ENCODE results near the gene SLC13A2. TPM values are rescaled to one million over a fixed set of nuclear protein-coding genes. Genes with fewer than 3 reads are reported as not detected.

SLC13A2 gene
- total and polyA plus RNA-seq, 9 of the 15 experiments (the other 6 are each of a cell fraction or from before 2014, with no cell fraction given) = 0.13 TPM; not detected in 8

DNA sequence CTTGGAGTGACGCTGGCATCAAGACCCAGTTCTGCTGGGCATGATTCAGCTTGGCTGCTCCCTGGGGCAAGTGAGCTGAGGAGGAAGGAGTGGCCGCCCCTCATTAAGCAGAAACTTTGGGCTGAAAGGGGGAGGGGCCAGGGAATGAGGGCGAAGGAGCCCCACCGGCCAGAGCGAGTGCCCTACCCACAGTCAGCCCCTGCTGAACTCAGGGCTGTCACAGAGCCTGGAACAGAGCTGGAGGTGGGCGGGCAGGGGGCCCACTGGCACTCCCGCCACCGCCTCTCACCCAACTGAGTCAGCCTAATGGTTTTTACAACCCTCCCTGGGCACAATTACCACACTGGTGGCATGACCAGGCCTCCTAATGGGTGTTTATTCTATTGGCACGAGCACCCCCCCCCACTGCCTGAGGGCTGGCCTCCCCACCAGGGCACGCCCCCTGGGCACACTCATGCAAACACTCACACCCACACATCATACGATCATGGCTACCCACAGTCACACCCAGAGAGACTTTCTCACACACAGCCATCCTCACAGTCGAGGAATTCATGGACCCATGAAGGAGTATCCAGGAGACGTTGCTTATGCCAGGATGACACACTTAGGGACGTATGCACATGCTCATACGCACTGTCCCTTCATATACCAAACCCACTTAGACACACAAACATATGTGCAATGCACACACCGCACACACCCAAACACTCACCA is 59.8 kb downstream of the SLC13A2 start:
- no peak for FAIRE-seq
- in situ Hi-C loops (cut with MboI) = no loop called here
- CTCF ChIA-PET (ENCODE audit: low intra/inter-chr PET ratio) = no interaction called here
- DNase-seq (ENCODE audit: extremely low read depth in 1 of 4, low spot score in 3 of 4) = no peak
- Histone ChIP-seq H3K27me3 (ENCODE audit: control insufficient read depth in 2 of 2, insufficient read depth in 2 of 2, low read length in 2 of 2) (peaks cover 5 to 44% of the 10 kb centered on the region in 2 experiments; a peak in 4 of 5 replicates), H3K4me2 (ENCODE audit: insufficient read depth, low read length) (no peak overlapping the region), H3K9me1 (ENCODE audit: control insufficient read depth, insufficient read depth, low read length) (no peaks in the 10 kb centered on the region), H3K79me2 (ENCODE audit: control insufficient read depth, insufficient read depth, low read length) (no peaks in the 10 kb centered on the region), H2AFZ (ENCODE audit: low read depth, low read length) (no peak overlapping the region), H3K36me3 (ENCODE audit: control insufficient read depth, insufficient read depth, low read length) (no peaks in the 10 kb centered on the region), H3K27ac (ENCODE audit: extremely low read depth, low read depth, low read length) (no peak overlapping the region), H4K20me1 (replicated peaks; ENCODE audit: control insufficient read depth, insufficient read depth, low read length) (0 out of 2 replicates have a peak, but pooled peaks cover 13% of the 10 kb centered on the region), H3K9ac (ENCODE audit: insufficient read depth in 1 of 2, low read depth in 2 of 2, low read length in 2 of 2) (no peak overlapping the region), H3K9me3 (replicated peaks; ENCODE audit: control insufficient read depth, insufficient read depth, low read depth, low read length) (no peaks in the 10 kb centered on the region), H3K4me1 (replicated peaks in 1 of 2; ENCODE audit: control insufficient read depth in 2 of 2, insufficient read depth in 2 of 2, low read length in 2 of 2) (peaks cover under 1 to 16% of the 10 kb centered on the region in 2 experiments; a peak in 3 of 5 replicates), H3K4me3 (no peak overlapping the region)
- no peak for TF ChIP-seq NFRKB (IDR thresholded peaks at IDR 0.05; ENCODE audit: low read depth)
- TF ChIP-seq, protein P1, sequence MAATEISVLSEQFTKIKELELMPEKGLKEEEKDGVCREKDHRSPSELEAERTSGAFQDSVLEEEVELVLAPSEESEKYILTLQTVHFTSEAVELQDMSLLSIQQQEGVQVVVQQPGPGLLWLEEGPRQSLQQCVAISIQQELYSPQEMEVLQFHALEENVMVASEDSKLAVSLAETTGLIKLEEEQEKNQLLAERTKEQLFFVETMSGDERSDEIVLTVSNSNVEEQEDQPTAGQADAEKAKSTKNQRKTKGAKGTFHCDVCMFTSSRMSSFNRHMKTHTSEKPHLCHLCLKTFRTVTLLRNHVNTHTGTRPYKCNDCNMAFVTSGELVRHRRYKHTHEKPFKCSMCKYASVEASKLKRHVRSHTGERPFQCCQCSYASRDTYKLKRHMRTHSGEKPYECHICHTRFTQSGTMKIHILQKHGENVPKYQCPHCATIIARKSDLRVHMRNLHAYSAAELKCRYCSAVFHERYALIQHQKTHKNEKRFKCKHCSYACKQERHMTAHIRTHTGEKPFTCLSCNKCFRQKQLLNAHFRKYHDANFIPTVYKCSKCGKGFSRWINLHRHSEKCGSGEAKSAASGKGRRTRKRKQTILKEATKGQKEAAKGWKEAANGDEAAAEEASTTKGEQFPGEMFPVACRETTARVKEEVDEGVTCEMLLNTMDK (IDR thresholded peaks at IDR 0.05; ENCODE audit: borderline replicate concordance, insufficient read depth, low read depth, low read length, poor library complexity, severe bottlenecking) = no peak
- no peak for TF ChIP-seq FOXA1 (IDR thresholded peaks at IDR 0.05; ENCODE audit: borderline replicate concordance)
- TF ChIP-seq ZNF316 (IDR thresholded peaks at IDR 0.05) = no peak
- no peak for TF ChIP-seq MTF1 (CRISPR knock-in tag; IDR thresholded peaks at IDR 0.05; ENCODE audit: borderline replicate concordance)
- TF ChIP-seq ADNP (tag; IDR thresholded peaks at IDR 0.05) = no peak
- TF ChIP-seq KAT7 (CRISPR knock-in tag; IDR thresholded peaks at IDR 0.05; ENCODE audit: borderline replicate concordance) = no peak
- no peak for TF ChIP-seq CBFB (CRISPR knock-in tag; IDR thresholded peaks at IDR 0.05)
- TF ChIP-seq HIVEP1 (CRISPR knock-in tag; IDR thresholded peaks at IDR 0.05) = no peak
- TF ChIP-seq ZNF121 (CRISPR knock-in tag; conservative IDR thresholded peaks at IDR 0.05) = no peak
- no peak for TF ChIP-seq SMAD1 (IDR thresholded peaks at IDR 0.05; ENCODE audit: low read depth, low read length, partially characterized antibody)
- TF ChIP-seq SP1 (CRISPR knock-in tag; IDR thresholded peaks at IDR 0.05) = no peak
- no peak for TF ChIP-seq STAG1 (CRISPR knock-in tag; IDR thresholded peaks at IDR 0.05; ENCODE audit: borderline replicate concordance)
- no peak for TF ChIP-seq HNRNPK (IDR thresholded peaks at IDR 0.05; ENCODE audit: low read depth, low read length, poor library complexity, severe bottlenecking)
- no peak for TF ChIP-seq STAT5B (CRISPR knock-in tag; IDR thresholded peaks at IDR 0.05)
- TF ChIP-seq NR2C1 (IDR thresholded peaks at IDR 0.05) = no peak
- TF ChIP-seq NR2C1 (tag; IDR thresholded peaks at IDR 0.05) = no peak
- intact Hi-C loops (cut with micrococcal nuclease) = no loop called here
- no TSS peak for BruUV-seq (replicated peaks)
- POLR2A ChIA-PET = no interaction called here
- no peak for ATAC-seq
- WGBS (ENCODE audit: insufficient coverage, low coverage, missing lambda C conversion rate) = 7% methylated on average over 14 of the region's 16 CpGs
